Trophoblast cell (in vitro differentiated cells and primary cell): ENCODE data around the gene MMP14.

ENCODE experiments used
- DNase-seq, 2 donors: peaks; one replicate each; pipeline ENCODE4 v3.0.0-alpha.2; 2016
- H2AFZ ChIP-seq: 2 replicates; pipeline ENCODE4 v1.6.1; 2013; ENCODE audit warnings: low read length, moderate library complexity, mild to moderate bottlenecking; ENCODE audit not compliant: insufficient read depth, poor library complexity
- H2AK5ac ChIP-seq: 2 replicates; pipeline ENCODE4 v1.6.1; 2013; ENCODE audit warnings: mild to moderate bottlenecking, low read length
- H2BK120ac ChIP-seq: 2 replicates; pipeline ENCODE4 v1.6.1; 2013; ENCODE audit warnings: low read length, mild to moderate bottlenecking, moderate library complexity; ENCODE audit not compliant: insufficient read depth, poor library complexity
- H2BK12ac ChIP-seq: 2 replicates; pipeline ENCODE4 v1.6.1; 2013; ENCODE audit warnings: mild to moderate bottlenecking, low read length, moderate library complexity
- H2BK5ac ChIP-seq: 2 replicates; pipeline ENCODE4 v1.6.1; 2013; ENCODE audit warnings: low read length, low read depth, moderate library complexity, mild to moderate bottlenecking; ENCODE audit not compliant: poor library complexity
- H3K14ac ChIP-seq: 2 replicates; pipeline ENCODE4 v1.6.1; 2013; ENCODE audit warnings: mild to moderate bottlenecking, low read length
- H3K18ac ChIP-seq: 2 replicates; pipeline ENCODE4 v1.6.1; 2013; ENCODE audit warnings: mild to moderate bottlenecking, low read length
- H3K23ac ChIP-seq: 2 replicates; pipeline ENCODE4 v1.6.1; 2013; ENCODE audit warnings: low read length
- H3K27ac ChIP-seq: 2 replicates; pipeline ENCODE4 v1.5.1; 2013; ENCODE audit warnings: low read depth, mild to moderate bottlenecking, inconsistent platforms, low read length, moderate library complexity
- H3K27me3 ChIP-seq: 2 replicates; pipeline ENCODE4 v1.6.1; 2013; ENCODE audit warnings: inconsistent platforms, mild to moderate bottlenecking, low read length, moderate library complexity; ENCODE audit not compliant: insufficient read depth
- H3K36me3 ChIP-seq, 2 experiments: 1 replicate in 1 of 2; 2 replicates in 1 of 2; pipeline ENCODE4 v1.6.1; 2013; ENCODE audit warnings: low read length in 2 of 2, mild to moderate bottlenecking in 2 of 2, moderate library complexity in 1 of 2; ENCODE audit not compliant: insufficient read depth in 2 of 2, control insufficient read depth in 1 of 2
- H3K4ac ChIP-seq: 2 replicates; pipeline ENCODE4 v1.6.1; 2013; ENCODE audit warnings: low read depth, mild to moderate bottlenecking, low read length, moderate library complexity
- H3K4me1 ChIP-seq, 2 experiments: 1 replicate in 1 of 2; 2 replicates in 1 of 2; pipeline ENCODE4 v1.6.1; 2013; ENCODE audit warnings: low read length in 2 of 2, mild to moderate bottlenecking in 2 of 2, moderate library complexity in 1 of 2; ENCODE audit not compliant: insufficient read depth in 2 of 2, control insufficient read depth in 1 of 2
- H3K4me2 ChIP-seq: 2 replicates; pipeline ENCODE4 v1.6.1; 2013; ENCODE audit warnings: inconsistent platforms, mild to moderate bottlenecking, low read length, moderate library complexity
- H3K4me3 ChIP-seq: 2 replicates; pipeline ENCODE4 v1.5.1; 2013; ENCODE audit warnings: mild to moderate bottlenecking, low read depth, low read length, inconsistent platforms
- H3K79me1 ChIP-seq: one replicate; pipeline ENCODE4 v1.6.1; 2013; ENCODE audit warnings: low read length
- H3K79me2 ChIP-seq: 2 replicates; pipeline ENCODE4 v1.6.1; 2013; ENCODE audit warnings: low read length, mild to moderate bottlenecking; ENCODE audit not compliant: control insufficient read depth, insufficient read depth, poor library complexity
- H3K9ac ChIP-seq: 2 replicates; pipeline ENCODE4 v1.6.1; 2013; ENCODE audit warnings: mild to moderate bottlenecking, low read length
- H3K9me3 ChIP-seq: 2 replicates; pipeline ENCODE4 v1.6.1; 2013; ENCODE audit warnings: low read depth, mild to moderate bottlenecking, control low read depth, inconsistent platforms, low read length; ENCODE audit not compliant: insufficient read depth
- H4K12ac ChIP-seq: 2 replicates; pipeline ENCODE4 v1.6.1; 2013; ENCODE audit warnings: low read depth, mild to moderate bottlenecking, low read length, moderate library complexity
- H4K8ac ChIP-seq: 2 replicates; pipeline ENCODE4 v1.6.1; 2013; ENCODE audit warnings: low read depth, mild to moderate bottlenecking, low read length, moderate library complexity
- H4K91ac ChIP-seq: one replicate; pipeline ENCODE4 v1.6.1; 2013; ENCODE audit warnings: low read depth, mild to moderate bottlenecking, low read length, moderate library complexity
- WGBS: extraction: QIAGEN DNeasy Blood & Tissue Kit; methylation state at CpG from one replicate; pipeline ENCODE4 v1.1.7; 2013; ENCODE audit warnings: missing lambda C conversion rate; ENCODE audit not compliant: insufficient read length, insufficient coverage; ENCODE audit errors: extremely low coverage; 5-methylcytosine and 5-hydroxymethylcytosine counted together

The MMP14 gene

DNA sequence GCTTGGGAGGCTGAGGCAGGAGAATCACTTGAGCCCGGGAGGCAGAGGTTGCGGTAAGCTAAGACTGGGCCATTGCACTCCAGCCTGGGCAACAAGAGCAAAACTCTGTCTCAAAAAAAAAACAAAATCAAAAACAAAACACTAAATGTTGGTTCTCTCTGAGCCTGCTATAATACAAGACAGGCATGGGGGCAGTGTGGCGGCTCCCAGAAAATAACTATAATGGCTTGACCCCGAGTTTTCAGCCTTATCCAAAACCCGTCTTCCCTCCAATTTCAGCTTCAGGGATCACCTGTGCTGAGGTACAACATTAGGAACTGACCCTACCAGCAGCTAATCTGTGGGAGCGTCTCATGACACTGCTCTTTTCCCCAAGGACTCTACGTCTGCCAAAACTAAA, 22.0 kb upstream of the MMP14 start:
- Histone ChIP-seq H2AK5ac (no peak overlapping the region), H3K27ac (no peak overlapping the region), H3K4me2 (peak overlapping the region; percentile 34), H4K91ac (no peak overlapping the region), H3K36me3 (no peaks in the 10 kb centered on the region), H2BK5ac (no peak overlapping the region), H3K9ac (no peak overlapping the region), H2BK120ac (no peak overlapping the region), H3K14ac (no peak overlapping the region), H3K9me3 (no peaks in the 10 kb centered on the region), H3K4ac (peak overlapping the region; percentile 20), H3K27me3 (no peaks in the 10 kb centered on the region), H4K8ac (no peak overlapping the region), H3K79me1 (peaks cover 21% of the 10 kb centered on the region), H2BK12ac (peak overlapping the region; percentile 21), H3K4me3 (no peak overlapping the region), H2AFZ (no peak overlapping the region), H3K23ac (no peak overlapping the region), H3K79me2 (peaks cover 3% of the 10 kb centered on the region), H3K18ac (no peak overlapping the region), H4K12ac (no peak overlapping the region), H3K4me1 (peaks cover 21 to 29% of the 10 kb centered on the region in 2 experiments)
- DNase-seq = no peak
- no CpG with 5 or more reads among the region's 7 CpGs for WGBS

- Histone ChIP-seq H2AFZ (peak within 1 kb of the TSS; percentile 19), H4K8ac (peak within 1 kb of the TSS; percentile 45), H3K79me2 (peaks cover 3% of the 10 kb centered on the region), H2BK120ac (peak within 1 kb of the TSS; percentile 16), H3K4me1 (peaks cover 28 to 37% of the 10 kb centered on the region in 2 experiments), H4K12ac (peak within 1 kb of the TSS; percentile 21), H3K36me3 (no peaks in the 10 kb centered on the region), H4K91ac (peak within 1 kb of the TSS; percentile 63), H3K4ac (peak within 1 kb of the TSS; percentile 18), H2BK12ac (peak within 1 kb of the TSS; percentile 21), H3K18ac (peak within 1 kb of the TSS; percentile 19), H3K9ac (no peak within 1 kb of the TSS), H2AK5ac (peak within 1 kb of the TSS; percentile 17), H3K14ac (peak within 1 kb of the TSS; percentile 52), H3K4me3 (no peak within 1 kb of the TSS), H3K27me3 (no peaks in the 10 kb centered on the region), H3K27ac (peak within 1 kb of the TSS; percentile 68), H3K79me1 (peaks cover 29% of the 10 kb centered on the region), H3K4me2 (peak within 1 kb of the TSS; percentile 34), H2BK5ac (peak within 1 kb of the TSS; percentile 68), H3K9me3 (no peaks in the 10 kb centered on the region), H3K23ac (no peak within 1 kb of the TSS)
- no CpG with 5 or more reads among the region's 10 CpGs for WGBS
- peak in 1 of 2 donors; percentile 43 for DNase-seq
Observed at GRCh38 chr14:22814941-22815713, 21.3 kb upstream of the MMP14 start, which contains the start of gene SLC7A7. SLC7A7 (minus strand) TSS chr14:22815435; CDS start chr14:22813398, 2,037 bp downstream.

DNA sequence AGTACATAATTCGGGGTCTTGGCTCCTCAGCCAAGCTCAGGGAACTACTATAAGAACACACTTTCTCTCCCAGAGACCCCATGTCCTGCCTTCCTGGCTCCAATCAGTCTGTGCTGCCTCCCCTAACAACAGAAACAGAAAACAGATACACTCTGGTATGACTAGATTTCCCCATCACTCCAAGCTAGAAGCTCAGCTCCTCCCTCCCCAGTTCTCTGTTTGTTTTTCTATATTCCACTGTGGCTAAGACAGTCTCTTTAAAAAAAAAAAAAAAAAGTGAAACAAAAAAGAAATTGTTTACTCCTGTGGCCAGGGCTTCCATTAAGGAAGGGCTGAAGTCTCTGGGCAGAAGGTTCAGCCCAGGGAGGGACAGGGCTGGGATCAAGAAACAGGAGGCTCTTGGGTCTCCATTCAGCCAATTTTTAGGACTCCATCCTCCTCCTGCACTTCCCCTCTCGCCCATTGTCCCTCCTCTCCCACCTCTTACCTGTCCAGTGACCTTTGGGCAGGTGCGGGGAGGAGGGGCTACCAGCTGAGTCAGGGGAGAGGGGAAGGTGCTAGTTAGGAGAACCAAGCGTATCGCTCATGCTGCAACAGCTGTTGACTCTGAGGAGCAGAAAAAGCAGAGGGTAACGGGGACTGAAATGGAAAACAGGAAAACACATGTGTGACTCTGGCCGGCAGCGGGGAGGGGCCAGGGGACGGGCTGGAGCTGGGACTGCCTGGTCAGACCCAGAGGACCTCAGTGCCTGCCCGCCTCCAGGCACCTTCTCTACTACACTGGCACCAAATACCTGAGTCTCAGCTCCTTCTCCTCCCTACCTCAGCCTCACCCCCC, 17.0 kb upstream of the MMP14 start:
- Histone ChIP-seq H3K4me3 (peak overlapping the region; percentile 57), H3K79me2 (peaks cover 13% of the 10 kb centered on the region), H3K18ac (peak overlapping the region; percentile 82), H3K4ac (peak overlapping the region; percentile 57), H3K4me1 (peaks cover 43 to 52% of the 10 kb centered on the region in 2 experiments), H2AK5ac (peak overlapping the region; percentile 39), H3K14ac (peak overlapping the region; percentile 69), H3K27ac (peak overlapping the region; percentile 96), H4K91ac (peak overlapping the region; percentile 99), H2BK120ac (peak overlapping the region; percentile 94), H3K36me3 (no peaks in the 10 kb centered on the region), H2AFZ (peak overlapping the region; percentile 27), H4K8ac (peak overlapping the region; percentile 89), H3K23ac (no peak overlapping the region), H3K79me1 (peaks cover 48% of the 10 kb centered on the region), H2BK12ac (peak overlapping the region; percentile 93), H3K4me2 (peak overlapping the region; percentile 66), H3K9ac (peak overlapping the region; percentile 39), H4K12ac (no peak overlapping the region), H2BK5ac (peak overlapping the region; percentile 96), H3K27me3 (no peaks in the 10 kb centered on the region), H3K9me3 (no peaks in the 10 kb centered on the region)
- peak; percentile 55 to 61 for DNase-seq
- WGBS = no CpG with 5 or more reads among the region's 10 CpGs

GRCh38 chr14:22820731-22821130, 15.7 kb upstream of the MMP14 start:
- Histone ChIP-seq H3K23ac (no peak overlapping the region), H2BK120ac (peak overlapping the region; percentile 82), H3K18ac (no peak overlapping the region), H2BK12ac (no peak overlapping the region), H3K36me3 (no peaks in the 10 kb centered on the region), H2BK5ac (peak overlapping the region; percentile 99), H4K91ac (peak overlapping the region; percentile 100), H3K27ac (peak overlapping the region; percentile 98), H3K4me3 (no peak overlapping the region), H3K4me1 (peaks cover 34 to 40% of the 10 kb centered on the region in 2 experiments), H4K8ac (no peak overlapping the region), H2AK5ac (no peak overlapping the region), H3K4ac (no peak overlapping the region), H3K9me3 (no peaks in the 10 kb centered on the region), H3K4me2 (peak overlapping the region; percentile 80), H3K14ac (no peak overlapping the region), H2AFZ (no peak overlapping the region), H3K79me2 (peaks cover 11% of the 10 kb centered on the region), H3K79me1 (peaks cover 45% of the 10 kb centered on the region), H3K9ac (no peak overlapping the region), H3K27me3 (no peaks in the 10 kb centered on the region), H4K12ac (no peak overlapping the region)
- peak; percentile 98 to 99 for DNase-seq
- WGBS = no CpG with 5 or more reads among the region's 1 CpG
